Naive thymus-derived CD8-positive, alpha-beta T cell (primary cell): ENCODE data around the gene ETF1. TPM values are rescaled to one million over a fixed set of nuclear protein-coding genes. Genes with fewer than 3 reads are reported as not detected.

ENCODE experiments used
- ATAC-seq, 2 donors: fragments of 150-1000 bp; cut with Tn5 transposase in 1 of 2; sonication (Bioruptor Pico), chemical (Tn5 transposase) in 1 of 2; 1 replicate in 1 of 2; 2 replicates in 1 of 2; pipeline ENCODE4 v1.10.0; 2021; ENCODE audit warnings: mild to moderate bottlenecking in 2 of 2, moderate library complexity in 2 of 2
- POLR2A ChIA-PET: fragments of 350-600 bp; sonication (Branson Sonifier 250); formaldehyde crosslinking; loops from one replicate; lab custom pipeline; 2021; ENCODE audit warnings: antibody characterized with exemption; lab: Charles Lee
- DNase-seq, 10 donors: peaks; one replicate each; pipeline versions ENCODE4 v3.0.0 to v3.0.0-alpha.2; 2020 to 2022
- H3K27ac Mint-ChIP-seq, 10 donors: one replicate each; pipeline ENCODE4 v1.8.0; 2020 to 2022; ENCODE audit warnings: mild to moderate bottlenecking in 10 of 10, mixed read lengths in 10 of 10, moderate library complexity in 4 of 10, inconsistent platforms in 1 of 10
- H3K27me3 Mint-ChIP-seq, 5 donors: one replicate each; pipeline ENCODE4 v1.8.0; 2021 to 2022; ENCODE audit warnings: mixed read lengths in 5 of 5
- H3K36me3 Mint-ChIP-seq, 3 donors: one replicate each; pipeline ENCODE4 v1.8.0; 2020 to 2022; ENCODE audit warnings: mixed read lengths in 3 of 3, mild to moderate bottlenecking in 2 of 3, inconsistent platforms in 1 of 3
- H3K4me1 Mint-ChIP-seq, 4 donors: one replicate each; pipeline ENCODE4 v1.8.0; 2021 to 2022; ENCODE audit warnings: mixed read lengths in 4 of 4
- H3K4me3 Mint-ChIP-seq, 10 donors: one replicate each; pipeline ENCODE4 v1.8.0; 2020 to 2022; ENCODE audit warnings: mild to moderate bottlenecking in 10 of 10, mixed read lengths in 10 of 10, moderate library complexity in 6 of 10, inconsistent platforms in 1 of 10
- H3K9me3 Mint-ChIP-seq, 9 donors: one replicate each; pipeline ENCODE4 v1.8.0; 2020 to 2022; ENCODE audit warnings: mixed read lengths in 9 of 9, mild to moderate bottlenecking in 3 of 9, inconsistent platforms in 1 of 9, moderate library complexity in 1 of 9
- polyA plus RNA-seq, 3 donors: library from polyadenylated mRNA; unstranded; fragments of 300-500 nt; fragmentation: Illumina TruSeq; gene quantifications; one replicate each; pipeline ENCODE4 v1.2.3, GENCODE V29; 2021
- total RNA-seq, 8 experiments: library from RNA in 2 of 8; stranded (reverse) in 2 of 8; gene quantifications; one replicate each; pipeline ENCODE4 v1.2.3 and lab custom pipeline; 2021 to 2026

Gene ETF1
- total and polyA plus RNA-seq, 5 experiments from 2014 or later = 21.5 to 49.0 (median 27.5) TPM

GRCh38 chr5:138470322-138471051 lies 72.5 kb downstream of the ETF1 start:
- POLR2A ChIA-PET = interaction anchor here (1.2 kb wide), 1 partner anchor 73 kb away, joined by 3 read pairs; the partner anchor contains the start of gene ETF1

GRCh38 chr5:138469540-138470321 lies 73.3 kb downstream of the ETF1 start:
- Mint-ChIP-seq H3K27me3 (no peaks in the 10 kb centered on the region), H3K4me3 (no peak overlapping the region), H3K9me3 (no peaks in the 10 kb centered on the region), H3K36me3 (peaks cover 0 to 21% (median 6%) of the 10 kb centered on the region in 3 donors), H3K4me1 (peaks cover 19 to 24% (median 24%) of the 10 kb centered on the region in 4 donors), H3K27ac (peak overlapping the region in 4 of 10 donors; percentile 1 to 80 (median 20))
- POLR2A ChIA-PET = no interaction called here
- peak in 3 of 10 donors; percentile 22 to 57 (median 34) for DNase-seq
- no peak for ATAC-seq

More at GRCh38 chr5:138470322-138471051, 72.5 kb downstream of the ETF1 start:
- DNase-seq = peak in 2 of 10 donors; percentile 30 to 44
- Mint-ChIP-seq H3K9me3 (no peaks in the 10 kb centered on the region), H3K36me3 (peaks cover 0 to 21% (median 6%) of the 10 kb centered on the region in 3 donors), H3K27ac (peak overlapping the region in 6 of 10 donors; percentile 1 to 81 (median 18)), H3K27me3 (peaks cover 0 to 4% (median 0%) of the 10 kb centered on the region in 5 donors), H3K4me1 (peaks cover 19 to 24% (median 24%) of the 10 kb centered on the region in 4 donors), H3K4me3 (no peak overlapping the region)
- no peak for ATAC-seq

GRCh38 chr5:138468966-138469539 lies 74.0 kb downstream of the ETF1 start:
- Mint-ChIP-seq H3K27ac (peak overlapping the region in 4 of 10 donors; percentile 4 to 80 (median 31)), H3K4me1 (peaks cover 19 to 24% (median 24%) of the 10 kb centered on the region in 4 donors), H3K4me3 (peak overlapping the region in 3 of 10 donors; percentile 34 to 86 (median 57)), H3K27me3 (no peaks in the 10 kb centered on the region), H3K9me3 (no peaks in the 10 kb centered on the region), H3K36me3 (peaks cover 0 to 21% (median 6%) of the 10 kb centered on the region in 3 donors)
- no peak for ATAC-seq
- DNase-seq = no peak
- POLR2A ChIA-PET = no interaction called here

GRCh38 chr5:138468133-138468965 lies 74.7 kb downstream of the ETF1 start:
- Mint-ChIP-seq H3K9me3 (no peaks in the 10 kb centered on the region), H3K36me3 (peaks cover 0 to 21% (median 6%) of the 10 kb centered on the region in 3 donors), H3K4me1 (peaks cover 19 to 28% (median 25%) of the 10 kb centered on the region in 4 donors), H3K4me3 (peak overlapping the region; percentile 51 to 92 (median 85)), H3K27ac (peak overlapping the region in 7 of 10 donors; percentile 1 to 87 (median 26)), H3K27me3 (no peaks in the 10 kb centered on the region)
- ATAC-seq = no peak
- POLR2A ChIA-PET = no interaction called here
- DNase-seq = peak in 2 of 10 donors; percentile 26 to 45

- no peak for ATAC-seq
- peak overlapping the region in 6 of 10 donors; percentile 16 to 87 (median 64) for H3K27ac Mint-ChIP-seq
- no peaks in the 10 kb centered on the region for H3K9me3 Mint-ChIP-seq
- H3K4me3 Mint-ChIP-seq = peak overlapping the region; percentile 82 to 92 (median 86)
- H3K4me1 Mint-ChIP-seq = peaks cover 19 to 30% (median 26%) of the 10 kb centered on the region in 4 donors
- POLR2A ChIA-PET = no interaction called here
- peak in 2 of 10 donors; percentile 26 to 47 for DNase-seq
- peaks cover 0 to 21% (median 6%) of the 10 kb centered on the region in 3 donors for H3K36me3 Mint-ChIP-seq
- H3K27me3 Mint-ChIP-seq = no peaks in the 10 kb centered on the region
Measured at GRCh38 chr5:138467711-138468132, 75.3 kb downstream of the ETF1 start.

- no peaks in the 10 kb centered on the region for H3K9me3 Mint-ChIP-seq
- peak in 2 of 10 donors; percentile 35 to 63 for DNase-seq
- H3K27ac Mint-ChIP-seq = peak overlapping the region in 9 of 10 donors; percentile 16 to 87 (median 74)
- peaks cover 19 to 30% (median 26%) of the 10 kb centered on the region in 4 donors for H3K4me1 Mint-ChIP-seq
- H3K4me3 Mint-ChIP-seq = peak overlapping the region; percentile 82 to 92 (median 86)
- no peak for ATAC-seq
- H3K27me3 Mint-ChIP-seq = no peaks in the 10 kb centered on the region
- POLR2A ChIA-PET = interaction anchor here (0.6 to 3.4 kb wide), 5 partner anchors 18 to 76 kb away, joined by 4 to 21 read pairs (median 15); partner anchors contain the start of gene ETF1
- peaks cover 0 to 21% (median 6%) of the 10 kb centered on the region in 3 donors for H3K36me3 Mint-ChIP-seq
Measured at GRCh38 chr5:138466900-138467710, 75.9 kb downstream of the ETF1 start.

- Mint-ChIP-seq H3K4me1 (peaks cover 20 to 33% (median 27%) of the 10 kb centered on the region in 4 donors), H3K27ac (peak overlapping the region in 9 of 10 donors; percentile 23 to 88 (median 83)), H3K27me3 (no peaks in the 10 kb centered on the region), H3K4me3 (peak overlapping the region; percentile 82 to 92 (median 86)), H3K36me3 (peaks cover 0 to 21% (median 6%) of the 10 kb centered on the region in 3 donors), H3K9me3 (no peaks in the 10 kb centered on the region)
- DNase-seq (peak in 5 of 10 donors; percentile 17 to 47 (median 29)), ATAC-seq (no peak)
- POLR2A ChIA-PET = interaction anchor here (0.6 to 3.4 kb wide), 12 partner anchors 17 to 1935 kb away, joined by 3 to 21 read pairs (median 8); partner anchors contain the start of genes ANKHD1, ETF1 and KDM3B
Measured at GRCh38 chr5:138466125-138466899, 76.7 kb downstream of the ETF1 start.

- Mint-ChIP-seq H3K4me3 (peak within 1 kb of the TSS; percentile 84 to 95 (median 90)), H3K9me3 (no peaks in the 10 kb centered on the region), H3K4me1 (peaks cover 27 to 39% (median 34%) of the 10 kb centered on the region in 4 donors), H3K27me3 (no peaks in the 10 kb centered on the region), H3K27ac (peak within 1 kb of the TSS; percentile 60 to 97 (median 95)), H3K36me3 (peaks cover 0 to 21% (median 6%) of the 10 kb centered on the region in 3 donors)
- POLR2A ChIA-PET = interaction anchor here (0.6 to 3.4 kb wide), 18 partner anchors 8 to 1936 kb away, joined by 3 to 21 read pairs (median 5); partner anchors contain the start of genes ANKHD1, ETF1, FAM53C and HSPA9
- peak in 9 of 10 donors; percentile 82 to 98 (median 94) for DNase-seq
- ATAC-seq = peak; percentile 64 to 69
Measured at GRCh38 chr5:138465261-138466124, 77.5 kb downstream of the ETF1 start, which contains the start of gene EGR1. EGR1 (plus strand) TSS chr5:138465479; CDS start chr5:138465762, 283 bp downstream.
